Stimulated activated CD8-positive, alpha-beta memory T cell treated with anti-CD3 and anti-CD28 coated beads, Interleukin-12 subunit alpha, Interleukin-12 subunit beta, amount 100 ng/mL, for 4 hours (primary cell): ENCODE results near the gene MIS12.

Experiments
- DNase-seq: peaks from one replicate; pipeline ENCODE4 v3.0.0-alpha.2; 2020; ENCODE audit warnings: low read depth

The MIS12 gene

GRCh38 chr17:5486206-5487124 lies at the start of gene MIS12:
TSS of gene MIS12 (plus strand) at chr17:5486566. CDS start at chr17:5488863, 2,297 bp downstream.
- peak; percentile 91 for DNase-seq

GRCh38 chr17:5437721-5438317 lies 48.5 kb upstream of the MIS12 start:
- no peak for DNase-seq

- peak; percentile 86 for DNase-seq
These were observed 47.5 kb upstream of the MIS12 start, which contains the start of gene C1QBP for GRCh38 chr17:5438716-5439445. TSS of gene C1QBP (minus strand) at chr17:5439155. CDS start at chr17:5439073, 82 bp downstream.

- DNase-seq: no peak
These were observed 47.0 kb upstream of the MIS12 start for GRCh38 chr17:5439446-5439764.

- no peak for DNase-seq
These were observed 42.6 kb upstream of the MIS12 start for GRCh38 chr17:5443728-5444127.

- DNase-seq: no peak
These were observed 42.2 kb upstream of the MIS12 start for GRCh38 chr17:5444209-5444608.

- no peak for DNase-seq
These were observed 39.6 kb upstream of the MIS12 start for GRCh38 chr17:5446786-5447185.

- DNase-seq: no peak
These were observed 21.5 kb upstream of the MIS12 start for GRCh38 chr17:5464717-5465507.

- DNase-seq: no peak
These were observed 20.1 kb upstream of the MIS12 start for GRCh38 chr17:5466295-5466694.

- no peak for DNase-seq
These were observed 18.9 kb upstream of the MIS12 start for GRCh38 chr17:5467416-5467815.

- no peak for DNase-seq
These were observed 18.3 kb upstream of the MIS12 start for GRCh38 chr17:5468075-5468473.

- DNase-seq: no peak
These were observed 13.9 kb upstream of the MIS12 start for GRCh38 chr17:5472511-5472910.

- DNase-seq: no peak
These were observed 12.5 kb upstream of the MIS12 start for GRCh38 chr17:5473906-5474305.

- DNase-seq: no peak
These were observed 7.4 kb upstream of the MIS12 start for GRCh38 chr17:5478992-5479391.

- no peak for DNase-seq
These were observed 5.4 kb upstream of the MIS12 start for GRCh38 chr17:5480962-5481361.

- no peak for DNase-seq
These were observed 4.9 kb upstream of the MIS12 start for GRCh38 chr17:5481451-5481850.

GRCh38 chr17:5485270-5486205 lies 828 bp upstream of the MIS12 start, which contains the start of gene DERL2:
TSS of gene DERL2 (minus strand) at chr17:5486178. CDS start at chr17:5486161, 17 bp downstream.
- DNase-seq: no peak

GRCh38 chr17:5488752-5489151 lies 2.4 kb downstream of the MIS12 start:
- DNase-seq: no peak

GRCh38 chr17:5492970-5493369 lies 6.6 kb downstream of the MIS12 start:
- DNase-seq: no peak

- DNase-seq: no peak
These were observed 13.3 kb downstream of the MIS12 start for GRCh38 chr17:5499476-5500231.
